SK-N-MC (cell line): ENCODE results near the gene TSPAN13.

Experiments
- EZH2 ChIP-seq: fragments of 200-600 bp; sonication (generic); IDR thresholded peaks from one replicate; pipeline ENCODE4 v1.6.1; 2017; ENCODE audit warnings: antibody characterized with exemption
- FOXP2 ChIP-seq: optimal IDR thresholded peaks from 2 replicates; pipeline ENCODE3; 2011; ENCODE audit warnings: mild to moderate bottlenecking, moderate library complexity; ENCODE audit not compliant: insufficient read depth; ENCODE audit errors: extremely low read length, control extremely low read depth
- POLR2AphosphoS5 ChIP-seq: IDR thresholded peaks from 2 replicates; pipeline ENCODE4 v1.6.1; 2012; ENCODE audit warnings: mild to moderate bottlenecking, low read depth, low read length, borderline replicate concordance

DNA sequence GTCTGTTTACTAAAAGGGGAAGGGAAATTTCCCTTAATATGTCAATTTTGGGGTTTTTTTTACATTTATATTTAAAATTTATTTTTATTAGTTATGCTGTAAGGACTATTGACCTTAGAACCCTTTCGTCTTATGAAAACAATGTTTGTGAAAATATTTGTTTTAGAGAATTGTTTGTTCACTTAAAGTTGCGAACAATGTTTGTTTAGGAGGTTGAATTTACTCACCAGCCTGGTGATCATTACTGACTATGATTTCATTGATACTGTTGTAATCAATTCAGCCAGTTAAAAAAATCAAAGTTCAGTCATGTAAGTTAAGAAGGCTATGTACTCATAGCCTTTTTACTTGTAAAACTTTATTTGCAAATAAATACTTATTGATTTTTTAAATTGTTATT is 27.4 kb upstream of the TSPAN13 start:
- TF ChIP-seq EZH2 (no peak), POLR2AphosphoS5 (no peak), FOXP2 (no peak)
